Midbrain (tissue), 1 donor: Measurements from ENCODE around the gene GRWD1.
A peak's percentile ranks its signal among the peaks of the same experiment; 100 is the strongest.

Source experiments
- DNase-seq: peaks from one replicate; lab custom pipeline; 2025; lab: John Stamatoyannopoulos, UW

The GRWD1 gene

DNA sequence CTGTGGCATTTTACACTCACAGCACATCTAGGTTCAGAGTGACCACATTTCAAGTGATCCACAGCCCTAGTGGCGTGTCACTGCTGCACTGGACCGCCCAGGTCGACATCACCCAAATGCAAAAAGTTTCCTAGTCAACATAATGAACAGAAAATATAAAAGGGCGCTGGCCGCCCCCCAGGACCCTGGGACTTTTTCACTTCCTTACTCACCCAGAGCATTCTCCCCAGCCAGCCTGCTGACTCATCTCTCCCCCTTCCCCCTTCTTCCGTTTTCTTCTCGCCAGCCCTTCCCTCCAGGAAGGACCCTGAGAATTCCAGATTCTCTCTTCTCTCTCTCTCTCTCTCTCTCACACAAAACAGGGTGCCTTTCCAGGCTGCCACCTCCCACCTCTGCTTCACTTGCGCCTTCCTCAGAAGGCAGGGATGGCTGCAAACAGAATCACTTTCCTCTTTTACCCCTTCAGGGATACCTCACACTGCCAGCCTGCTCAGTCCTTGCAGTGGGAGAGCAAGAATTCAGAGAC lies 21.0 kb upstream of the GRWD1 start:
- no peak for DNase-seq

DNA sequence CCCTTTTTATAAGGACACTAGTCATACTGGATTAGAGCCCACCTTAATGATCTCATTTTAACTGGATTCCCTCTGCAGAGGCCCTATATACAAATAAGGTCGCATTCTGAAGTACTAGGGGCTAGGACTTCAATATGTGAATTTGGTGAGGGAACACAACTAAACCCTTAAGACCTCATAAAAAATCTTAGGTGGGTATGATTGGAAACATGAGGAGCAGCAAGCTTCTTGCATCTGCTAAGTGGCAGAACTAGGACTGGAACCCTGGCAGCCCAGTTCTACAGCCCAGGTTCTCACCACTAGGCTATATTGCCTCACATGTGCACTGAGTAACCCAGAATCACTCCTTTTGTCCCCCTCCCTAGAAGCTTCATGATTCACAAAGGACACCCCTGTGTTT lies 17.1 kb upstream of the GRWD1 start:
- no peak for DNase-seq

- no peak for DNase-seq
Measured at GRCh38 chr19:48433337-48433736, 12.4 kb upstream of the GRWD1 start.

- no peak for DNase-seq
Measured at GRCh38 chr19:48436586-48436985, 9.2 kb upstream of the GRWD1 start.

DNA sequence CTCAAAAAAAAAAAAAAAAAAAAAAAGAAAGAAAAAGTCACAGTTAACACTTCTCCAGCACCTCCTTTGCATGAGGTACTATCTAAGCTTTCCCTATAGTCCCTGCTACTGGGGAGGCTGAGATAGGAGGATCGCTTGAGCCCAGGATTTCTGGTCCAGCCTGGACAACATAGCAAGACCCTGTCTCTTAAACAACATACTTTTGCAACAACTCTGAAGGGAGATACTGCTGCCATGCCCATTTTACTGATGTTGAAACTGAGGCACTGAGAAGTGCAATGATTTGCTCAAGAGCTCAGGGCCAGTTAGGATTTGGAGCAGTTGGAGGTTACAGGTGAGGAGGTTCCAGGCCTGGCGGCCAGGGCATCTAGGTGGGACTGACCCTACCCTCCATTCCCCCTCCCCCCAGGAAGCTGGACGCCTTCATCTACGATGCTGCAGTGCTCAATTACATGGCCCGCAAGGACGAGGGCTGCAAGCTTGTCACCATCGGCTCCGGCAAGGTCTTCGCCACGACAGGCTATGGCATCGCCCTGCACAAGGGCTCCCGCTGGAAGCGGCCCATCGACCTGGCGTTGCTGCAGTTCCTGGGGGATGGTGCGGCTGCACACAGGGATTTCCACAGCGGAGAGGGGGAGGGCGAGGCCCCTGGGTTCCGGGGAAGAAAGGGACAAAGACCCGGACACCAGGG lies 4.3 kb upstream of the GRWD1 start:
- no peak for DNase-seq

DNA sequence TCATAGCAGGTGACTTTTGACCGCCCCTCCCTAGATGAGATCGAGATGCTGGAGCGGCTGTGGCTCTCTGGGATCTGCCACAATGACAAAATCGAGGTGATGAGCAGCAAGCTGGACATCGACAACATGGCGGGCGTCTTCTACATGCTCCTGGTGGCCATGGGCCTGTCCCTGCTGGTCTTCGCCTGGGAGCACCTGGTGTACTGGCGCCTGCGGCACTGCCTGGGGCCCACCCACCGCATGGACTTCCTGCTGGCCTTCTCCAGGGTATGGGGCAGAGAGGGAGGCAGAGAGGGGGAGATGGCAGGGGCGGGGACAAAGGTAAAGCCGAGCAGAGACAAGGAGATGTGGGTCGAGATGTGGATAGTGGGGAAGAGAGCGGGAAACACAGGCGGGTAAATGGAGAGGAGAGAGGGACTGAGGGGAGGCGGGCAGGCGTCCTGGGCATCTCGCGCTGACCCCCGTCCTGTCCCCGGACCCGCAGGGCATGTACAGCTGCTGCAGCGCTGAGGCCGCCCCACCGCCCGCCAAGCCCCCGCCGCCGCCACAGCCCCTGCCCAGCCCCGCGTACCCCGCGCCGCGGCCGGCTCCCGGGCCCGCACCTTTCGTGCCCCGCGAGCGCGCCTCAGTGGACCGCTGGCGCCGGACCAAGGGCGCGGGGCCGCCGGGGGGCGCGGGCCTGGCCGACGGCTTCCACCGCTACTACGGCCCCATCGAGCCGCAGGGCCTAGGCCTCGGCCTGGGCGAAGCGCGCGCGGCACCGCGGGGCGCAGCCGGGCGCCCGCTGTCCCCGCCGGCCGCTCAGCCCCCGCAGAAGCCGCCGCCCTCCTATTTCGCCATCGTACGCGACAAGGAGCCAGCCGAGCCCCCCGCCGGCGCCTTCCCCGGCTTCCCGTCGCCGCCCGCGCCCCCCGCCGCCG lies 3.4 kb upstream of the GRWD1 start:
- no peak for DNase-seq

DNA sequence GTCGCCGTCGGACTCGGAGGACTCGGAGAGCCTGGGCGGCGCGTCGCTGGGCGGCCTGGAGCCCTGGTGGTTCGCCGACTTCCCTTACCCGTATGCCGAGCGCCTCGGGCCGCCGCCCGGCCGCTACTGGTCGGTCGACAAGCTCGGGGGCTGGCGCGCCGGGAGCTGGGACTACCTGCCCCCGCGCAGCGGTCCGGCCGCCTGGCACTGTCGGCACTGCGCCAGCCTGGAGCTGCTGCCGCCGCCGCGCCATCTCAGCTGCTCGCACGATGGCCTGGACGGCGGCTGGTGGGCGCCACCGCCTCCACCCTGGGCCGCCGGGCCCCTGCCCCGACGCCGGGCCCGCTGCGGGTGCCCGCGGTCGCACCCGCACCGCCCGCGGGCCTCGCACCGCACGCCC lies 2.5 kb upstream of the GRWD1 start:
- no peak for DNase-seq

- no peak for DNase-seq
Measured at GRCh38 chr19:48443731-48444128, 2.1 kb upstream of the GRWD1 start.

- no peak for DNase-seq
Measured at GRCh38 chr19:48444129-48444935, 1.5 kb upstream of the GRWD1 start.

DNA sequence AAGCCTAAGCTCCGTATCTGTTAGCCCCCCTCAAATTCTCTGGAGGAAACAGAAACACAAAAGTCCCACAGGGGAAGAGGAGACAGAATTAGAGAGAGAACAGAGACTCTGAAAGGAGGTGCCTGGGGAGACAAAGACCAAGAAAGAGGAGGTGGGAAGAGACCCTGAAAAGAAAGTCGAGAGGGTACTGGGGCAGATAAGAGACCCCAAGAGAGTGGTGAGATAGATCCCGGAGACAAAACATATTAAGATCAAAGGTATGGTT lies 915 bp upstream of the GRWD1 start:
- DNase-seq = no peak

DNA sequence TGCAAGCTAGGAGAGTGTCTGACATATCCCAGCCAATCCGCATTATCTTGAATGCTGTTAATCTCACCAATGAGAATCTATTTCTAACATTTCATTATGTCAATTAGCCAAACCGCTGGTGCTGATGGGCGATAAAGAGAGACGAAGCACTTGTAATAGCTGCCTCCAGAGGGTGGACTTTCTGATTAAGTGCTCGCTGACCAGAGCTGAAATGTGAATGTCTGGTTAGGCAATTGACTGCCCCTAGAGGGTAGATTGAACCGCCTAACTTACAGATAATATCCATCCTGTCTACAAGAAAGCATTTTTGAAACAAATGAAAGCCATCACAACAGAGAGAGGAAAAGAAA lies 552 bp upstream of the GRWD1 start:
- peak; percentile 89 for DNase-seq

- DNase-seq = no peak
Measured at GRCh38 chr19:48446579-48446978, 796 bp downstream of the GRWD1 start.

DNA sequence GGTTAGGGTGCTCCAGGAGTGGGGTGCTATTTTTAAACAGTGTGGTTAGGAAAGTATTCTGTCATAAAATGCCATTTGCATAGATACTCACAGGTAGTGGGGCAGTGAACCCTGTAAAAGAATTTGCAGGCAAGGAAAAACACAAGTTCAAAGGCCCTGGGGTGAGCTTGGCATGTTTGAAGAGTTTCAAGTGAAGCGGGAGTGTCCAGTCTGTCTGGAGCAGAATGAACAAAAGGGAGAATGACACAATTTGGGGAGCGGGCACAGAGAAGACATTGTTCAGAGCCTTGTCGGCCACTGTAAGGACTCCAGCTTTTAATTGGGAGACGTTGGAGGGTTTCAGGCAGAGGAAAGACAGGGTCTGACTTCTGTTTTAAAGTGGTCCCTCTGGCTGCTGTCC lies 2.8 kb downstream of the GRWD1 start:
- no peak for DNase-seq

DNA sequence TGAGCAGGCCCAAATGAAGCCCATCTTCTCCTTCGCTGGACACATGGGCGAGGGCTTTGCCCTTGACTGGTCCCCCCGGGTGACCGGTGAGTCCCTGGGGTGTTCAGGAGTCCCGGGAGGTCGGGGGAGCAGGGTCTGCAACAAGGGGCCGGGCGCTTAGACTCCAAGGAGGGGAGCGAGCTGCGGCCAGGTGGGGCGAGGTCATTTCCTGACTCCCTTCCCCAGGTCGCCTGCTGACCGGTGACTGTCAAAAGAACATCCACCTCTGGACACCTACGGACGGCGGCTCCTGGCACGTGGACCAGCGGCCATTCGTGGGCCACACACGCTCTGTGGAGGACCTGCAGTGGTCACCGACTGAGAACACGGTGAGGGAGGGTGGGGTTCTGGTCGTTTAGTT lies 4.7 kb downstream of the GRWD1 start:
- DNase-seq = no peak

DNA sequence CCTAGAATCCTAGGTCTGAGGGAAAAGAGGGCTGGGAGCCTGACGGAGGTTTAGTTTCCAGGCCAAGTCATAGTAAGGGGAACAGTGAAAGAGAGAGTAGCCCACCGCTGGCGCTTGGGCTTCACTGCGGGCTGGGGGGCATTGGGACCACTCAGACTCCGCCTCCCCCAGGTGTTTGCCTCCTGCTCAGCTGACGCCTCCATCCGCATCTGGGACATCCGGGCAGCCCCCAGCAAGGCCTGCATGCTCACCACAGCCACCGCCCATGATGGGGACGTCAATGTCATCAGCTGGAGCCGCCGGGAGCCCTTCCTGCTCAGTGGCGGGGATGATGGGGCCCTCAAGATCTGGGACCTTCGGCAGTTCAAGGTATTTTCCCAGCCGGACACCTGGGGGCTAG lies 5.1 kb downstream of the GRWD1 start:
- no peak for DNase-seq

DNA sequence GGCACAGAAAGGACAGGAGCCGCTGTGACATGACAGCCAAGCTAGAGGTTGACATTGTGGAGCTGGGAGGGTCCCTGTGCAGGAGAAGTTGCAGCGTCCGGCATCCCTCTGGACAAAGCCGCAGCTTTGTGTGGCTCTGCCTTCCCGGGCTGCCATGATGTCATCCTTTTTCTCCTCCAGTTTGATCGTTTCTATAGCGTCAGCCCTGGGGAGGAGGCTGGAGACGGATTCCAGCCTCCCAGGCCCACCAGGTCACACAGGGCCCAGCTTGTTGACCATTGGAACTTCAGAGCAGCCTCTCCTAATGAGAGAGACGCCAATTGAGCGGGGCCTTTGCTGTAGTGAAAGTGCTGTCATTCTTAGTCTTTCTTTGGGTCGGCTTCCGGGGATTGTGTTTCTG lies 5.8 kb downstream of the GRWD1 start:
- DNase-seq = no peak

- DNase-seq = no peak
Measured at GRCh38 chr19:48452289-48453190, 6.8 kb downstream of the GRWD1 start.

- peak; percentile 19 for DNase-seq
Measured at GRCh38 chr19:48454150-48454730, 8.5 kb downstream of the GRWD1 start.

DNA sequence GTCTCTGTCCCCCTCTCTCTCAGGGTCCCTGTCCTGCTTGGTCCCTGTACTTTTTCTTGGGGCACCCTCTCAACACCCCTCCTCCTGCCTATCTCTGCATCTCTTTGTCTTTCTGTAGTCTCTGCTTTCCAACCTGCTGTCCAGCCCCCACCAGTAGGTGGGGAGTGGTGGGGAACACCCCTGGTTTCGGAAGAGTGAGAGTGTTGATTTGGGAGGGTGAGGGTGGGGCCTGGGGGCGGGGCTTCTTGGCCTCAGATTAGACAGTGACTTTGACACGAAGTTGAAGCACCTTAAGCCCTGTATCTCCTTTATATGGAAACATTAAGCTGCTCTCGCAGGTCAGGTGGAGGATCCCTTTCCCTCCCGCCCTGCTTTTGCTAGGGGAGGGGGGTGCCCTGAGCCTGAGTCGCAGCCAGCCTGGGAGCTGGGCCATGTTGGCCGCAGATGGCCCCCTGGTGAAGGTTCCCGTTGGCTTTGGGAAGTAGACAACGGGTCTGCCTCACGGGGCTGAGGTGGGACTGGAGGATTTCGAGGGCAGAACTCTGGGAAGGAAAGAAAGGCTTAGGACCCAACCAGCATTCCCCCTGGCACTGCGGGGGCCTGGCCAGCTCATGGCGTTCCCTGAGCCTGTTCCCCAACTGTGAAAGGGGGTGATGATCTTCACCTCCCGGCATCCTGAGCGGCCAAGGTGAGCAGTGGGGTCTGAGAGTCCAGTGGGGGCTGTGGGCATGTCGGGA lies 9.6 kb downstream of the GRWD1 start, which contains the start of gene KCNJ14:
Gene KCNJ14, plus strand, starts transcription at position 404 of the 737 bp plus-strand sequence. CDS start 6,151 bp downstream, outside the sequence.
- DNase-seq = peak; percentile 25

GRCh38 chr19:48455908-48456562 lies 10.3 kb downstream of the GRWD1 start:
- no peak for DNase-seq
